GM19397 (cell line): ENCODE results near the gene ZNF592.

Experiments used
- ATAC-seq: cut with Tn5 transposase; IDR thresholded peaks from one replicate; pipeline ENCODE4 v1.9.1; 2021; ENCODE audit warnings: mild to moderate bottlenecking, moderate library complexity; ENCODE audit not compliant: unreplicated experiment

ZNF592 gene

GRCh38 chr15:84775867-84776449, 27.6 kb downstream of the ZNF592 start:
- ATAC-seq, result no peak

GRCh38 chr15:84778194-84778593, 29.8 kb downstream of the ZNF592 start:
- no peak for ATAC-seq

GRCh38 chr15:84780492-84780891, 32.1 kb downstream of the ZNF592 start:
- no peak for ATAC-seq

DNA sequence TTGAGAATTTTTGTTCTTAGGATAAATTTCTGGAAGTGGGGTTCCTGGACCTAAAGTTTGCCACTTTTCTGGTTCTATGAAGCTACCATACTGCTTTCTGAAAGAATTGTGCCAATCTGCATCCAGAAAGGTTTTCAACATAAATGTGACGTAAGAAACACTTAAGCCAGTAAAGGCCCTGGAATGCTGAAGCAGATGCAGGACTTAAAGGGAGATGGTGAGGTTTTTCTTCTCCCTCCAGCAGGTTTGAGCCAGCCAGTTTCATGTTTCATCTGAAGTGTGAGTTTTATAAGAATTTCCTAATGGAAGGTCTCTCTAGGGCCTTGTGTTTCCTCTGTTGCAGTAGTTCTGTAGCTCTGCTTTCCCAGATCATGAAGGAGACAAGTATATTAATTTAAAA, 33.1 kb downstream of the ZNF592 start:
- no peak for ATAC-seq

- no peak for ATAC-seq
Measured at GRCh38 chr15:84782346-84782745, 34.0 kb downstream of the ZNF592 start.

DNA sequence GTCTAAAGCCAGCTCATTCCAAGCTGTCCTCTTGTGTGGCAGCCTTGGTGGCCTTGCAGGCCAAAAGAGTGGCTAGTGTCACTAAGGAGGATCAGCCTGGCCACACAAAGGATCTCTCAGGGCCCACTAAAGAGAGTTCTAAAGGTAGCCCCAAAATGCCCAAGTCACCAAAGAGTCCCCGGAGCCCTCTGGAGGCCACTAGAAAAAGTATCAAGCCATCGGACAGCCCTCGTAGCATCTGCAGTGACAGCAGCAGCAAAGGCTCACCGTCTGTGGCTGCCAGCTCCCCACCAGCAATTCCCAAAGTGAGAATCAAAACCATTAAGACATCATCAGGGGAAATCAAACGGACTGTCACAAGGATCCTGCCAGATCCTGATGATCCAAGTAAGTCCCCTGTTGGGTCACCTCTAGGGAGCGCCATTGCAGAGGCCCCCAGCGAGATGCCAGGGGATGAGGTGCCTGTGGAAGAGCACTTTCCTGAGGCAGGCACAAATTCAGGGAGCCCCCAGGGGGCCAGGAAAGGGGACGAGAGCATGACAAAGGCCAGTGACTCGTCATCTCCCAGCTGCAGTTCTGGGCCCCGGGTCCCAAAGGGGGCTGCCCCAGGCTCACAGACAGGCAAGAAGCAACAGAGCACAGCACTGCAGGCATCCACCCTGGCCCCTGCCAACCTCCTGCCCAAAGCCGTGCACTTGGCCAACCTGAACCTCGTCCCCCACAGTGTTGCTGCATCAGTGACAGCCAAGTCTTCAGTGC, 35.3 kb downstream of the ZNF592 start:
- ATAC-seq, result no peak

DNA sequence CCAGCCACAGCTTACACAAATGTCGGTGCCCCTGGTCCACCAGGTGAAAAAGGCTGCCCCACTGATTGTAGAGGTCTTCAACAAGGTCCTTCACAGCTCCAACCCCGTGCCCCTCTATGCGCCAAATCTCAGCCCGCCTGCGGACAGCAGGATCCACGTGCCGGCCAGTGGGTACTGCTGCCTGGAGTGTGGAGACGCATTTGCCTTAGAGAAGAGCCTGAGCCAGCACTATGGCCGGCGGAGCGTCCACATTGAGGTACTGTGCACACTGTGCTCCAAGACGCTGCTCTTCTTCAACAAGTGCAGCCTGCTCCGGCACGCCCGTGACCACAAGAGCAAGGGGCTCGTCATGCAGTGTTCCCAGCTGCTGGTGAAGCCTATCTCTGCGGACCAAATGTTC, 35.9 kb downstream of the ZNF592 start:
- no peak for ATAC-seq

- ATAC-seq, result no peak
Measured at GRCh38 chr15:84785053-84785452, 36.7 kb downstream of the ZNF592 start.

GRCh38 chr15:84788500-84788899, 40.1 kb downstream of the ZNF592 start:
- ATAC-seq, result no peak

- ATAC-seq, result no peak
Measured at GRCh38 chr15:84789762-84790161, 41.4 kb downstream of the ZNF592 start.

DNA sequence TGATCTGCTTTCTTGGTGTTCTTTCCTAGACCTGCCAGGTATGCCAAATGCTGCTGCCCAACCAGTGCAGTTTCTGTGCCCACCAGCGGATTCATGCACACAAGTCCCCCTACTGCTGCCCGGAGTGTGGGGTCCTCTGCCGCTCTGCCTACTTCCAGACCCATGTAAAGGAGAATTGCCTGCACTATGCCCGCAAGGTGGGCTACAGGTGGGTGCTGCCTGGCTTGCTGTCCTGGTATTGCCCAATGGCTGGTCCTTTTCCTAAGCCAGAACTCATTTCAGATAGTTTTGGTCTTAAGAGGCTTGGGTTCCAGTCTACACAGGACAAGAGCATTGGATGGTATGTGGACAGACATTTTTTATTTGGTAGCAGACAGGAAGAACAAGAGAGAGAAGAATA, 42.3 kb downstream of the ZNF592 start:
- ATAC-seq, result no peak

GRCh38 chr15:84791763-84792162, 43.4 kb downstream of the ZNF592 start:
- ATAC-seq, result no peak

DNA sequence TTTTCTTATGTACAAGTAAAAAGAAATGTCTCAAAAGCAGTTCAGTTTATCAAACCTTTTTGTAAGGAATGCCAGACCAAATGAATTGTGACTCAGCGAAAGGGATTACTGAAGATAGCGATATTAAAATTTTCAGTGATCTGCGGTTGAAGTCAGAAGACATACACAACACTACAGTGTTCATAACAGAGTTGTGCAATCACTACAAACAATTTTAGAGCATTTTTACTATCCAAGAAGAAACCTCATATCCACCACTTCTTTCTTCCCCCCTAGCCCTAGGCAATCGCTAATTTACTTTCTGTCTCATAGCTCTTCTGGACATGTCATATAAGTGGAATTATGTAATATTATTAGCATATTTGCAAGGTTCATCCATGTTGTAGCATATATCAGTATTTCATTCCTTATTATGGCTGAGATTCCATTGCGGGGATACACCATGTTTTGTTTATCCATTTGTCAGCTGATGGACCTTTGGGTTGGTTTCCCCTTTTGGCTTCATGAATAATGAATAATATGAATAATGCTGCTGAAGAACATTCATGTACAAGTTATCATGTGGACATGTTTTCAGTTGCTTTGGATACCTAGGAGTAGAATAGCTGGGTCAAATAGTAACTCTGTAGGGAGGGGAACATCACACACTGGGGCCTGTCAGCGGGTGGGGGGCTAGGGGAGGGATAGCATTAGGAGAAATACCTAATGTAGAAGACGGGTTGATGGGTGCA, 45.2 kb downstream of the ZNF592 start:
- ATAC-seq, result no peak

GRCh38 chr15:84794162-84794547, 45.8 kb downstream of the ZNF592 start:
- ATAC-seq, result no peak

- ATAC-seq, result no peak
Measured at GRCh38 chr15:84795186-84795585, 46.8 kb downstream of the ZNF592 start.

DNA sequence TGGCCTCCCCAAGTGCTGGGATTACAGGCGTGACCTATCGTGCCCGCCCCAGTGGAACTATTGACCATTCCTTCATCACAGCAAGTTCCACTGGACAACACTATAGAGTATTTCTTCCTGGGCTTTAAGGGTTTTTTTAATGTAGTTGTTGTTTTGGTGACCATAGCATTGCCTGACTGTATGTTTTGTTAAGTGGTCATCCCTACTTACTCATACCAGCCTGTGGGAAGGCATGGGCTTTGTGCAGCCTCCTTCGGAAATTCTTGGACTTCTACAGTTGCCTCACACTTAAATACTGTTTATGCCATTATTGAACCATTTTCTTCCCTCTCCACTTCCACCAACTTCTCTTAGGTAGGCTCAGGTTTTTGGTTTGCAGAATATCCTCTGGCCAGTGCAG, 48.8 kb downstream of the ZNF592 start:
- no peak for ATAC-seq

GRCh38 chr15:84797801-84798200, 49.4 kb downstream of the ZNF592 start:
- ATAC-seq, result no peak

DNA sequence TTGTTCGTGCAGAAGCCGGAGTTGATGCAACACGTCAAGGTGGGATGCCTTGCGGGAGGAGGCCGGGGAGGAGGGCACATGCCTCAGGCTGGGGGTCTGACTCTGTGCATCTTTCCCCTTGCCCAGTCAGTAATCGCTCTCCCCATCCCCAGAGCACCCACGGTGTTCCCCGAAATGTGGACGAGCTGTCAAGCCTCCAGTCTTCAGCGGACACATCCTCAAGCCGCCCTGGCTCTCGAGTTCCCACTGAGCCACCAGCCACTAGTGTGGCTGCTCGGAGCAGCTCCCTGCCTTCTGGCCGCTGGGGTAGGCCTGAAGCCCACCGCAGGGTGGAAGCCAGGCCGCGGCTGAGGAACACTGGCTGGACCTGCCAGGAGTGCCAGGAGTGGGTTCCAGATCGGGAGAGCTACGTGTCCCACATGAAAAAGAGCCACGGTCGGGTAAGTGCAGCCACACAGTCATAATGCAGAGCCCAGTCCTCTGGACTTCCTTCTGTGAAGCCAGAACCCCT, 50.1 kb downstream of the ZNF592 start:
- ATAC-seq, result no peak

GRCh38 chr15:84799511-84800187, 51.3 kb downstream of the ZNF592 start:
- ATAC-seq, result no peak

- ATAC-seq, result no peak
Measured at GRCh38 chr15:84800365-84800806, 52.0 kb downstream of the ZNF592 start.
